ENCODE measurements around the gene PDE4D.

DNA sequence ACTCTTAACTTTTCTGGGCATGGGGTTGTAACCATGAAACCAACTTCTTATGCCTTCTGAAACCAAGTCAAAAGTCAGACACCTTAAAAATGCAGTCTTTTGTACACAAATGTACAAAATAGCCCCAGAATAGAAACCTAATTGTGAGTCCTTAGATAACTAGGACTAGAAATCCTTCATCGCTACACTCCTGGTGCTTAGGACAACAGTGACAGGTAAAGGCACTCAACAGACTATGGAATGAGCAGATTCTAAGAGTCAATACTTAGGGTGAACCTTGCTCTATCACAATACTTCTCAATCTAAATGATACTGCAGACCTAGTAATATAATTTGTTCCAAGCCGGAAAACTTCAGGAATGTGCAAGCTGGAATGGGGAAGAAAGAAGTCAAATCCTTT is 163.7 kb downstream of the PDE4D start:
- TF ChIP-seq, protein P1, sequence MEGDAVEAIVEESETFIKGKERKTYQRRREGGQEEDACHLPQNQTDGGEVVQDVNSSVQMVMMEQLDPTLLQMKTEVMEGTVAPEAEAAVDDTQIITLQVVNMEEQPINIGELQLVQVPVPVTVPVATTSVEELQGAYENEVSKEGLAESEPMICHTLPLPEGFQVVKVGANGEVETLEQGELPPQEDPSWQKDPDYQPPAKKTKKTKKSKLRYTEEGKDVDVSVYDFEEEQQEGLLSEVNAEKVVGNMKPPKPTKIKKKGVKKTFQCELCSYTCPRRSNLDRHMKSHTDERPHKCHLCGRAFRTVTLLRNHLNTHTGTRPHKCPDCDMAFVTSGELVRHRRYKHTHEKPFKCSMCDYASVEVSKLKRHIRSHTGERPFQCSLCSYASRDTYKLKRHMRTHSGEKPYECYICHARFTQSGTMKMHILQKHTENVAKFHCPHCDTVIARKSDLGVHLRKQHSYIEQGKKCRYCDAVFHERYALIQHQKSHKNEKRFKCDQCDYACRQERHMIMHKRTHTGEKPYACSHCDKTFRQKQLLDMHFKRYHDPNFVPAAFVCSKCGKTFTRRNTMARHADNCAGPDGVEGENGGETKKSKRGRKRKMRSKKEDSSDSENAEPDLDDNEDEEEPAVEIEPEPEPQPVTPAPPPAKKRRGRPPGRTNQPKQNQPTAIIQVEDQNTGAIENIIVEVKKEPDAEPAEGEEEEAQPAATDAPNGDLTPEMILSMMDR (IDR thresholded peaks at IDR 0.05): no peak
- TF ChIP-seq EZH2 (IDR thresholded peaks at IDR 0.05; ENCODE audit: borderline replicate concordance, insufficient read depth, low read depth, low read length, poor library complexity, severe bottlenecking): no peak
